HepG2 (cell line): ENCODE results near the gene ZSCAN20. TPM values are rescaled to one million over a fixed set of nuclear protein-coding genes. Genes with fewer than 3 reads are reported as not detected.
A peak's percentile ranks its signal among the peaks of the same experiment; 100 is the strongest.

Experiments used
- AFF4 ChIP-seq: sonication (generic); formaldehyde crosslinking; IDR thresholded peaks from 2 replicates; pipeline ENCODE4 v1.4.0; 2020; ENCODE audit warnings: missing genetic modification reagents
- ARID3A ChIP-seq: IDR thresholded peaks from 2 replicates; pipeline ENCODE4 v1.6.1; 2012; ENCODE audit warnings: low read depth, low read length, improper control_type of control experiment
- HOXA5 ChIP-seq: sonication (generic); formaldehyde crosslinking; IDR thresholded peaks from 2 replicates; pipeline ENCODE4 v1.4.0; 2020; ENCODE audit warnings: missing genetic modification reagents
- HOXA7 ChIP-seq: sonication (generic); formaldehyde crosslinking; IDR thresholded peaks from 2 replicates; pipeline ENCODE4 v1.8.1; 2022; ENCODE audit warnings: mild to moderate bottlenecking, missing genetic modification reagents, moderate library complexity
- MAX ChIP-seq: IDR thresholded peaks from 2 replicates; pipeline ENCODE4 v1.6.1; 2012; ENCODE audit warnings: inconsistent platforms
- PHF5A ChIP-seq: IDR thresholded peaks from one replicate; pipeline ENCODE4 v1.6.1; 2018; ENCODE audit warnings: low read depth, missing genetic modification reagents; ENCODE audit not compliant: unreplicated experiment
- PITX1 ChIP-seq: sonication (generic); formaldehyde crosslinking; IDR thresholded peaks from 2 replicates; pipeline ENCODE4 v1.5.1; 2020; ENCODE audit warnings: mild to moderate bottlenecking, missing genetic modification reagents
- SCMH1 ChIP-seq: sonication (generic); formaldehyde crosslinking; IDR thresholded peaks from 2 replicates; pipeline ENCODE4 v1.9.0; 2021; ENCODE audit warnings: missing genetic modification reagents, mild to moderate bottlenecking, borderline replicate concordance
- SKIL ChIP-seq: sonication (generic); formaldehyde crosslinking; IDR thresholded peaks from 2 replicates; pipeline ENCODE4 v1.8.0; 2022; ENCODE audit warnings: missing genetic modification reagents, mild to moderate bottlenecking, moderate library complexity, borderline replicate concordance
- ZBTB38 ChIP-seq: sonication (generic); formaldehyde crosslinking; IDR thresholded peaks from 2 replicates; pipeline ENCODE4 v1.5.1; 2020; ENCODE audit warnings: mild to moderate bottlenecking, missing genetic modification reagents
- ZBTB39 ChIP-seq: sonication (generic); formaldehyde crosslinking; IDR thresholded peaks from 2 replicates; pipeline ENCODE4 v1.5.0; 2020; ENCODE audit warnings: missing genetic modification reagents
- ZBTB7A ChIP-seq: sonication (generic); formaldehyde crosslinking; IDR thresholded peaks from 2 replicates; pipeline ENCODE4 v1.8.0; 2022; ENCODE audit warnings: mild to moderate bottlenecking, missing genetic modification reagents
- ZNF333 ChIP-seq: sonication (generic); formaldehyde crosslinking; IDR thresholded peaks from 2 replicates; pipeline ENCODE4 v1.4.0; 2020; ENCODE audit warnings: mild to moderate bottlenecking, missing genetic modification reagents, borderline replicate concordance
- ZNF431 ChIP-seq: sonication (generic); formaldehyde crosslinking; IDR thresholded peaks from 2 replicates; pipeline ENCODE4 v1.9.0; 2022; ENCODE audit warnings: missing genetic modification reagents, low read depth, mild to moderate bottlenecking, borderline replicate concordance
- ZNF550 ChIP-seq: sonication (generic); formaldehyde crosslinking; IDR thresholded peaks from 2 replicates; pipeline ENCODE4 v1.4.0; 2020; ENCODE audit warnings: mild to moderate bottlenecking, missing genetic modification reagents, borderline replicate concordance
- ZNF597 ChIP-seq: sonication (generic); formaldehyde crosslinking; IDR thresholded peaks from 2 replicates; pipeline ENCODE4 v1.5.0; 2020; ENCODE audit warnings: missing genetic modification reagents
- ZNF672 ChIP-seq: sonication (generic); formaldehyde crosslinking; IDR thresholded peaks from 2 replicates; pipeline ENCODE4 v1.8.1; 2022; ENCODE audit warnings: missing genetic modification reagents
- ZNF788 ChIP-seq: sonication (generic); formaldehyde crosslinking; IDR thresholded peaks from 2 replicates; pipeline ENCODE4 v1.5.0; 2020; ENCODE audit warnings: mild to moderate bottlenecking, missing genetic modification reagents, borderline replicate concordance
- polyA plus RNA-seq, 8 experiments: library from polyadenylated mRNA; depleted of rRNA in 3 of 8; stranded (reverse) in 7 of 8; unstranded in 1 of 8; fragments of >200 nt; fragmentation: Illumina TruSeq in 4 of 8; extraction: Trizol in 4 of 8; gene quantifications; 2 replicates each; pipeline versions ENCODE4 v1.2.1 to v1.2.3, GENCODE V29; 2011 to 2016; ENCODE audit warnings: low read depth in 4 of 8, missing spikeins in 1 of 8, mixed read lengths in 1 of 8; ENCODE audit not compliant: insufficient read depth in 1 of 8
- total RNA-seq, 5 experiments: library from RNA; depleted of rRNA; stranded (reverse); fragments of >200 nt; fragmentation: Illumina TruSeq; extraction: Trizol; gene quantifications; 2 replicates each; pipeline ENCODE4 v1.2.3, GENCODE V29; 2016; ENCODE audit warnings: low read depth in 1 of 5

The ZSCAN20 gene
- total and polyA plus RNA-seq, 2 of the 13 experiments (the other 11 are each of a cell fraction or from before 2014, with no cell fraction given): 1.1 to 2.8 TPM

GRCh38 chr1:33472269-33472980 lies at the start of gene ZSCAN20 (continued):
- TF ChIP-seq ZBTB39 (CRISPR knock-in tag) (no peak), ARID3A (0 out of 2 replicates have a peak, but pooled peaks have one; percentile 30), ZBTB7A (CRISPR knock-in tag) (no peak), ZNF431 (CRISPR knock-in tag) (no peak), ZNF550 (CRISPR knock-in tag) (no peak), MAX (peak; percentile 36; the same call in 1 of the 2 replicates), ZNF672 (CRISPR knock-in tag) (no peak), ZBTB38 (CRISPR knock-in tag) (peak; percentile 48; the same call in 1 of the 2 replicates), ZNF597 (no peak), PHF5A (CRISPR knock-in tag) (no peak), AFF4 (no peak), ZNF333 (no peak), HOXA5 (no peak), PITX1 (CRISPR knock-in tag) (no peak), HOXA7 (no peak), ZNF788 (CRISPR knock-in tag) (no peak), SKIL (no peak), SCMH1 (no peak)
